GM21737 (cell line): ENCODE results near the gene PPT1.
A peak's percentile ranks its signal among the peaks of the same experiment; 100 is the strongest.
"Not testable (repeated sequence)": the region's sequence is repeated elsewhere in the genome, so short reads cannot be mapped to it uniquely, and the experiment has no call there.

Source experiments
- ATAC-seq: cut with Tn5 transposase; IDR thresholded peaks from one replicate; pipeline ENCODE4 v1.9.1; 2021; ENCODE audit warnings: mild to moderate bottlenecking, moderate library complexity; ENCODE audit not compliant: unreplicated experiment

Gene PPT1

GRCh38 chr1:40092706-40093639 is 4.1 kb downstream of the PPT1 start:
- ATAC-seq: no peak

DNA sequence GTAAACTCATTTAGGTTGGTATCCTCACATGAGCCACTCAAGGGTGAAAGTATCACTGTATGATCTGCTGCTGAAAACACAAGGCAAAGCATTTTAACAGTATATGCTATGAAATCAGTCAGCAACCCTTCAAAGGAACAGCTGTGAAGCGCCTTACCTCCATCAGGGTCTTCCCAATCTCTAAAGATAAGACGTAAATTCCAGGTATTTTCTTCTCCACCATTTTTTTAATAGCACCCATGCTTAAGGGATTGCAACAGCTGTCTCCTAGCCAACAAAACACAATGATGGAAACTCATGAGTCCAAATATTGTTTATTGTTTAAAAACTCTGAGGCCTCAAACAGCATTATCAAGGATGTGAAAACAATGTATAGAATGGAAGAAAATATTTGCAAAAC is 4.8 kb downstream of the PPT1 start:
- no peak for ATAC-seq

GRCh38 chr1:40090652-40091355 is 6.2 kb downstream of the PPT1 start:
- ATAC-seq: no peak

DNA sequence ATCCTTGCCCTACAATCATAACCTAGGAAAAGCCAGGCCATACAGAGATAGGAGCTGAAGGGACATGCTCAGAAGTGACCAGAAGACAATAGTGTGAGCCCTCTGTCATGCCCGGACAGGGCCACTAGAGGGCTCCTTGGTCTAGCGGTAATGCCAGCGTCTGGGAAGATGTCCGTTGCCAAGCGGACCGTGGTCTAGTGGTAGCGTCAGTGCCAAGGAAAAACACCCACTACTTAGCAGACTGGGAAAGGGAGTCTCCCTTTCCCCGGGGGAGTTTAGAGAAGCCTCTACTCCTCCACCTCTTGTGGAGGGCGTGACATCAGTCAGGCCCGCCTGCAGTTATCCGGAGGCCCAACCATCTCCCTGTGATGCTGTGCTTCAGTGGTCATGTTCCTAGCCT is 12.3 kb downstream of the PPT1 start:
- not testable (repeated sequence) for ATAC-seq

DNA sequence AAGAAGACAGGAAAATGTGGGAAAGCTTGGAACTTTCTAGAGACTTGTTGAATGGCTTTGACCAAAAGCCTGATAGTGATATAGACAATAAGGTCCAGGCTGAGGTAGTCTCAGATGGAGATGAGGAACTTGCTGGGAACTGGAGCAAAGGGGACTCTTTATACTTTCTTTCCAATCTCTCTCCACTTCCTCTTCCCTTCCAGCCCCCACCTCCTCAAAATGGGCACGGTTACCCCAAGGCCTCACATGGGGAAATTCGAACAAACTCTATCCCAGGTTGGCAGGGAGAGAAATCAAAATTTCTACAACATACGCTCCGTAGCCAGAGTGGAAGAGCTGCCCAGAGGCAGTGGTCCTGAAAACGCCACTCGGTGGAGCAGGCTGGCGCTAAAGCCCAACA is 15.2 kb downstream of the PPT1 start:
- no peak for ATAC-seq

- no peak for ATAC-seq
These were observed 17.2 kb downstream of the PPT1 start for GRCh38 chr1:40079774-40080400.

- ATAC-seq: no peak
These were observed 18.3 kb downstream of the PPT1 start for GRCh38 chr1:40078512-40079333.

DNA sequence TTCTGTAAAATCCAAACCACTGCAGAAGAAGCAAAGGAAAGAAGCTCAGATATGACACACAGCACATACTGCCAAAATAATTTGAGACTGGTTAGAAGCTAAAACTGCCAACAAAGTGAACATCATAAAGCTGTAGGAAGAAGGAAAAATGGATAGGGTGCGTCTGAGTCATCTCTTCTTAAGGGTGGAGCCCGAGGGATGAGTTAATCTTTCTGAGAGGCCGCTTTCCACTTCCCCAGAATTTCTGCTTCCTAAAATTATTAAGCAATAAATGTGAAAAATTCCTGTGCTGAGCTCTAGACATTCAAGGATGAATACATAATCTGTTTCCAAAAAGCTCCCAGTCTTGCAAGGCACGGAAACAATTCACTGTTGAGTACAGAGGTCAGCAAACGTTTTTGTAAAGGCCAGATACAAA is 20.1 kb downstream of the PPT1 start:
- ATAC-seq: no peak

- ATAC-seq: no peak
These were observed 21.8 kb downstream of the PPT1 start for GRCh38 chr1:40075266-40075665.

DNA sequence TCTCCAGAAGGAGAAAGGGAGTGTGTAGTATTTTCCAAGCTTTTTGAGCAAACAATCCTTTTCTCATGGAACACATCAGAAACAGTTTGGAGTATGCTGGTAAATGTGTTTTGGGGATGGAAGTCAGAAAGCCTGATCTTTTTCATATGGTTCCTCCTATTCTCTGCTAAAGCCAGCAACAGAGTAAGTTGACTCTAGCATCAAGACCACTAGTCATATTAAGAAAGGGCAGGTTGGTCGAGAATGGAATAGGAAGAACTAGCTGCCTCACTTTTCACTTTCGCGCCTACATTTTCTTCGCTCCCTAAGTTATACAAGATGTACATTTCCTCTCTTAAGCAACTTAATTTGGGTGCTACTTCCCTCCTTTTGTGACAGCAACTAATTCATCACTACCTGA is 24.0 kb downstream of the PPT1 start:
- ATAC-seq: no peak

DNA sequence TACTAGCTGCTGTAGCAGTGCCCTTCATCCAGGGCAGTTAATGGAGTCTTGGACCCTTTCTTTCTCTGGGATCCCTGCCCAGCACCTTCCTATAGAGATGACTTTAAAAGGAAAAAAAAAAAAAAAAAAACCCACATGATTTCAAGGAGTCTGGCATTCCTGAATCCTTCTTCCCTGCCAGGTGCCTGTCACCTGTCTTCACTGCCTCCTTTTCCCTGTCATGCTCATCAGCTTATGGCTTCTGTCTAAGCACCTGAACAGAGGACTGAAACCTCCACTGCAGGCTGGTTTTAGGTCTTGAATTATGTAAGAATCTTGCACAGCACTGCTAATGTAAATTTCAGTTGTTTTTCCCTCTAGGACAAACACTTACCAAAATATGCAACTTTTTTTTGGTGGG is 24.9 kb downstream of the PPT1 start:
- ATAC-seq: no peak

GRCh38 chr1:40067851-40068250 is 29.2 kb downstream of the PPT1 start:
- ATAC-seq: no peak

GRCh38 chr1:40067023-40067422 is 30.0 kb downstream of the PPT1 start:
- no peak for ATAC-seq

DNA sequence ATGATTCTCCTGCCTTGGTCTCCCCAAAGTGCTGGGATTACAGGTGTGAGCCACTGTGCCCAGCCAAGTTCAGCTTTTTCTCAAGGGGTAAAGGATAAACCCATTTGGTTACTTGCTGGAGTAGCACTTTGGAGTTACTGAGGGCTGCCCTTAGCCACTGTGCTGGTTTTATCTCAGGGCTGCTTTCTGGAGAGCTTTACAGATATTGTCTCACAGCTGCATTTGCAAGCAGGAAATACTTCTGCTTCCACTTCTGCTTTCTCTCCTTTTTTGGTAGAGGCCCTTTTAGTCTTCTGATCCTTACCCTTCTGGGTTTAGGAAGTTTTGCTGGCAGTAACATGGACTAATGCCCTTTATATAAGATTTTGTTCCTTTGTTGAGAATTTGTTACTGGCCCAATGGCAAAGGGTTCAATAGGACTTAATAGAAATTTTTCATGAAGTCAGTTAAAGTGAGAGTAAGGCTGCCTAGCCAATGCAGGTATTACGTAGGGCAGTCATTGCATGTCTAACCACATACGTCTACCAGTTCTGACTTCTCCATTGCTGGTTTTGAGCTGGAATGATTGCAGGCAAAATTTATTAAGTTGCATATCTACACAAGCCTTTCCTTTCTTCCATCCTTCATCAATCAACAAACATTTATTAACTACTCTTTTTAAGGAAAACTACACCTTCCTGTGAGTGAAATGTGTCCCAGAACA is 32.1 kb downstream of the PPT1 start:
- ATAC-seq: peak; percentile 69

DNA sequence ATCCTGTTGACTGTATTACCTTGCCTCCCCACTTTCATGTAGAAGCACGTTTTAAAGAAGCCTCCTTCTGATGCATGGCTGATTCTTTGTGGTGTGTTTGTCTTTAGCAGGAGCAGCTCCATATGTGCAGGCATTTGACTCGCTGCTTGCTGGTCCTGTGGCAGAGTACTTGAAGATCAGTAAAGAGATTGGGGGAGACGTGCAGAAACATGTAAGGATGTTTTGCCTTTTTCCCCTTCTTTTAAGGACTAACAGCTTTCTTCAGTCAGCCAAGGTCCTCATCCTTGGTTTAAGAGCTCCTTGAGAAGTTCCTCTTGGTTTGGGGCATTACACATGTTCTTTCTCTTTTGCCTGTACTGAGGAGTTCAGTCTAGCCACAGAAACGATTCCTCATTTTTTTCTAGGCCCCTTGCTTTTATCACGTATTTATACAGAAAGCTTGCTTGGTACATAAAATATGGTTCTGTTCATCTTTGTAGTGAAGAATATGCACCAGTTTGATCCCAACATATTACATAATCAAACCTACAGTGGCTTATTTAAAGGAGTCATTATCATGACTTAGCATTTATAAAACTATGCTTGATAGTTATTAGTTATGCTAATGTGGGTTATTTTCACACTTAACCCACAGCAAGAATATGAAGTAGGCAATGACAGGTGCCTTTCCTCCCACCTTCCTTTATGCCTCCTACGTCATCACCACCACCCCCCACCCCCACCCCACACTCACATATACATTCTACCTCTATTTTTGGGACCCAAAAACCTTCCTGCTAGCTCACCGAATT is 36.9 kb downstream of the PPT1 start:
- ATAC-seq: no peak

- no peak for ATAC-seq
These were observed 37.6 kb downstream of the PPT1 start for GRCh38 chr1:40059338-40059959.

DNA sequence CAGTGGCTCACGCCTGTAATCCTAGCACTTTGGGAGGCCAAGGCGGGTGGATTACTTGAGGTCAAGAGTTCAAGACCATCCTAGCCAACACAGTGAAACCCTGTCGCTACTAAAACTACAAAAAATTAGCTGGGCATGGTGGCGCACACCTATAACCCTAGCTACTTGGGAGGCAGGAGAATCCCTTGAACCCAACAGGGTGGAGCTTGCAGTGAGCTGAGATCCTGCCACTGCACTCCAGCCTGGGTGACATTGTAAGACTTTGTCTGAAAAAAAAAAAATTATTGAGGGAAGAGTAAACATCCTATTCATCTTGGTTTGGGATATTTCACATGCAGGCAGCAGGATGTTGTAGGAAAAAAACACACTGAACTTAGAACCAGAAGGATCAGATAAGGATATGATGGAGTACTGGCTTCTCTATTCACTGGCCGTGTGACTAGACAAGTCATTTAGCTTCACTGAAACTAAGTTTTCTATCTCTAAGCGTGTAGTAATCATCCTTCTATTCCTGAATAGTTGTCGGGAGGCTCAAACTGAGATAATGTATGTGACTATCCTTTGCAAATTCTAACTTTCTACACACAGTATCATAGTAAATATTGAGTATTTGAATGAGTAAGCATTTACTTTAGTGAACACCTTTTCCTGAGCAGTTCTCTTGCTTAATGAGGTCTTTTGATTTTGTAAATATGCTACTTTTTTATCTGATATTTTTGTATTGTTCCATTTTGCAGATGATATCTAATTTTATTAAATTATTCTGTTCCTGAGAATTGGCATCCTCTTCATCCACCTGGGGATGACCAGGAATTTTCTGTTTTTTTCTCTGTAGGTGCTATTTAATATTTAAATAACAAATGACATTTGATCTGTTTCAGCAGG is 38.4 kb downstream of the PPT1 start:
- no peak for ATAC-seq

DNA sequence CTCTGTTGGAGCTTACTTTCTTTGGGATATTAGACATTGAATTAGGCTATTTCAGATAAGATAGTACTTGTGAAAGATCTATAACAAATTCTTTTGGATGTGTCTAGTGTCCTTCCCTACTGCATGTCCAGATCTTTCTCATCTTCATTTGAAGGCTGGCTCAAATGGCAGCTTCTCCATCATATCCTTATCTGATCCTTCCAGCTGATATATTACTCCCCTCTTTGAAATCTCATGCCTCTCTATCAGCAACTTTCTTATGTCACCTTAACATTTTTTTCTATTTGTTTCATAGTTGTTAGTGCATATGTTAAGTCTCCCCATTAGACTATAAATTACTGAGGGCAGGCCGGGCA is 39.0 kb downstream of the PPT1 start:
- no peak for ATAC-seq
